ENCODE results near the gene PLCB3.

Gene PLCB3

DNA sequence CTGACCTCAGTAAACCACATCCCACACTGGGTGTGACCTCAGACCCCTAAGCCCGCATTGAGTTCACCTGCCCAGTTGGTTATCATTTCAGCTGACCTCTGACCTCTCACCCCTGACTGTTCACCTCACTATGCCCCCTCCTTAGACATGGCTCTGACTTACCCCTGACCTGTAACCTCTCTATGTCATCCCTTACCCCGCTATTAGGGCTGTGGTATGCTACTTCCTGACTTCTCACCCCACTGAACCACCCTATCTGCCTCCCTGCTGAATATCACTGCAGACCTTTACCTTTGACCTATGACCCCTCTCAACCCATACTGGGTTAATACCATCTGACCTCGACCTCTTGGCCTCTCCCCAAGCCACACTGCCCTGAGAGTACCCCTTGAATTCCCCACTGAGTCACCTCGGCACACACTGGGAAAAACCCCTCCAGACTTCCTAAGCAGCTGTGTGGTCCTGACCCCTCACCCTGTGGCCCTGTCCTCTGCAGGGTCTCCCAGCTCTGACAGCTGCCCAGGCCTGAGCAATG lies 8.3 kb downstream of the PLCB3 start:
- Histone ChIP-seq H3K9me3 (no peaks in the 10 kb centered on the region), H3K36me3 (peaks cover 20 to 99% (median 80%) of the 10 kb centered on the region in 3 donors), H3K4me1 (no peaks in the 10 kb centered on the region), H3K27ac (no peak overlapping the region), H3K27me3 (no peaks in the 10 kb centered on the region), H3K4me3 (no peak overlapping the region)
- no peak for DNase-seq
- intact Hi-C loops (cut with DNase I; ENCODE audit: low total_unique reads), result no loop called here
- TF ChIP-seq CTCF (IDR thresholded peaks at IDR 0.05), result no peak

- Histone ChIP-seq H3K36me3 (peaks cover 25 to 99% (median 80%) of the 10 kb centered on the region in 3 donors), H3K4me3 (no peak overlapping the region), H3K27ac (no peak overlapping the region), H3K9me3 (no peaks in the 10 kb centered on the region), H3K27me3 (no peaks in the 10 kb centered on the region), H3K4me1 (no peaks in the 10 kb centered on the region)
- intact Hi-C loops (cut with DNase I; ENCODE audit: low total_unique reads), result no loop called here
- no peak for TF ChIP-seq CTCF (IDR thresholded peaks at IDR 0.05)
- no peak for DNase-seq
These were observed 8.9 kb downstream of the PLCB3 start for GRCh38 chr11:64260147-64260708.

DNA sequence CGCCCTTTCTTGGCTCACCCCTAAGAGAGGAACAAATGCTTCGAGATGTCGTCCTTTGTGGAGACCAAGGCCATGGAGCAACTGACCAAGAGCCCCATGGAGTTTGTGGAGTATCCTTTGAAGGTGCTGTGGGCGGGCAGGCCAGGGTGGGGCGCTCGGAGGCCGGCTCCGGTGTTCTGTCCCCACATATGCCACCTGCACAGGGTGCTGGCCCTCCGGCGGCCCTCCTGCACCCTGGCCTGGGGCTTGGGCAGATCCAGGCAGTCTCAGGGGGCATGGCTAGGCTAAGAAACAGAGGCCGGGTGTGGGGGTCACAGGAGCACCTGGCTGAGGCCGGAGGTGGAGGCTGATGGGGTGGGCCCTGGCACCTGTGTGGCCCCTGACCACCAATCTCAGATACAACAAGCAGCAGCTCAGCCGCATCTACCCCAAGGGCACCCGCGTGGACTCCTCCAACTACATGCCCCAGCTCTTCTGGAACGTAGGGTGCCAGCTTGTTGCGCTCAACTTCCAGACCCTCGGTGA lies 10.3 kb downstream of the PLCB3 start:
- no peak for DNase-seq
- Histone ChIP-seq H3K4me1 (no peaks in the 10 kb centered on the region), H3K4me3 (no peak overlapping the region), H3K36me3 (peaks cover 25 to 99% (median 79%) of the 10 kb centered on the region in 3 donors), H3K27ac (no peak overlapping the region), H3K27me3 (no peaks in the 10 kb centered on the region), H3K9me3 (no peaks in the 10 kb centered on the region)
- intact Hi-C loops (cut with DNase I; ENCODE audit: low total_unique reads), result no loop called here
- no peak for TF ChIP-seq CTCF (IDR thresholded peaks at IDR 0.05)

DNA sequence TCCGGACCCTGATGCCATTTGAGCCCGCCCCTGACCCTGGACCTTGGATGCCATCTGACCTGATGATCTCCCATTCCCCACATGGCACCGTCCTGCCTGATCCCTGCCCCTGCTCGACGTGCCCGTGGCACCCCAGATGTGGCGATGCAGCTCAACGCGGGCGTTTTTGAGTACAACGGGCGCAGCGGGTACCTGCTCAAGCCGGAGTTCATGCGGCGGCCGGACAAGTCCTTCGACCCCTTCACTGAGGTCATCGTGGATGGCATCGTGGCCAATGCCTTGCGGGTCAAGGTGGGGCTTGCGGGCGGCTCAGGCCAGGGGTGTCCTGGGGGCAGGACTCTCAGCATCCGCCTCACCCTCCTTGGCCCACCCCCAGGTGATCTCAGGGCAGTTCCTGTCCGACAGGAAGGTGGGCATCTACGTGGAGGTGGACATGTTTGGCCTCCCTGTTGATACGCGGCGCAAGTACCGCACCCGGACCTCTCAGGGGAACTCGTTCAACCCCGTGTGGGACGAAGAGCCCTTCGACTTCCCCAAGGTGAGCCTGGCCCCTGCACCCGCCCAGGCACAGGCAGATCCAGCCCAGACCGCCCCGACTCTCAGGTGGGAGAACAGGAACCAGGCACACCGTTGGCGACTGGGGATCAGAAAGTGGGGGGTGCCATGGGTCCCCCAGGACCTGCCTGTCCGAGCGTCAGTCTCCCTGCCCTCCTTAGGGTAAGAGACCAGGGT lies 11.1 kb downstream of the PLCB3 start:
- Histone ChIP-seq H3K27me3 (no peaks in the 10 kb centered on the region), H3K27ac (no peak overlapping the region), H3K4me3 (no peak overlapping the region), H3K4me1 (peaks cover 0 to 5% (median 0%) of the 10 kb centered on the region in 4 donors), H3K36me3 (peaks cover 24 to 98% (median 73%) of the 10 kb centered on the region in 3 donors), H3K9me3 (no peaks in the 10 kb centered on the region)
- TF ChIP-seq CTCF (IDR thresholded peaks at IDR 0.05), result no peak
- no peak for DNase-seq
- intact Hi-C loops (cut with DNase I; ENCODE audit: low total_unique reads), result no loop called here

DNA sequence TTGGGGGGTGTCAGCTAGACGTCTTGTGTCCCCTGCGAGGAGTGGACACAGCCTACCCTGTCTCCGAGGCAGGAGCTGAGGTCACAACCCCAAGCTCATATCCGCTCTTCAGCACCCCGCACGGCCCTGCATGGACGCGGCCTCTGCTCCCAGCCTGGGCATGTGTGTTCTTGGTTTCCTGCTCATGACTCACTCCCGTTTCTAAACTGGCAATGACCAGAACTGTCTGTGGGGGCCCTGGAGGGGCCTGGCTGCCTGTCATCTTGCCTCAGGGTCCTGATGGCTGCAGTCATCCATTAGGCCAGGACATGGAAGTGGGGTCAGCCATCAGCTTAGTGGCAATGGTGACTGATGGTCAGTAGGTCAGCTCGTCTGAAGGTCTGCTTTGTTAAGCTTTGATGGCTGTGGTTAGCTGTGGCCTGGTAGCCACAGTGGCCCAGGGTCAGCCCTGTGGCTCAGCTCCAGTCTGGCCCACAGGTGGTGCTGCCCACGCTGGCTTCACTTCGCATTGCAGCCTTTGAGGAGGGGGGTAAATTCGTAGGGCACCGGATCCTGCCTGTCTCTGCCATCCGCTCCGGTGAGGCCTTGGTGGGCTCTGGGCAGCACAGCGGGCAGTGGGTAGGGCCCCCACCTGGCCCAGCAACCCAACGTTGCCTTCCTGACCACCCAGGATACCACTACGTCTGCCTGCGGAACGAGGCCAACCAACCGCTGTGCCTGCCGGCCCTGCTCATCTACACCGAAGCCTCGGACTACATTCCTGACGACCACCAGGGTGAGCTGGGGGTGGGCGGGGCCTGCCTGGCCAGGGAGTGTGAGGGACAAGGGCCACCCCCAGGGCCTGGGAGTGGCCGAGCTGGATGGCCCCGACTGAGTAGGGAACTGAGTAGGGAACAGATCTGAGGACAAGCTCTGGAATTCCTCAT lies 12.0 kb downstream of the PLCB3 start:
- no peaks in the 10 kb centered on the region for H3K9me3 ChIP-seq
- no peak overlapping the region for H3K27ac ChIP-seq
- no peak for DNase-seq
- no peaks in the 10 kb centered on the region for H3K27me3 ChIP-seq
- H3K4me1 ChIP-seq, result peaks cover 2 to 12% (median 7%) of the 10 kb centered on the region in 4 donors
- peaks cover 24 to 89% (median 66%) of the 10 kb centered on the region in 3 donors for H3K36me3 ChIP-seq
- H3K4me3 ChIP-seq, result no peak overlapping the region
- intact Hi-C loops (cut with DNase I; ENCODE audit: low total_unique reads), result no loop called here
- no peak for TF ChIP-seq CTCF (IDR thresholded peaks at IDR 0.05)
